Brain microvascular endothelial cell (primary cell): ENCODE measurements around the gene S100B.
"Not testable (repeated sequence)": the region's sequence is repeated elsewhere in the genome, so short reads cannot be mapped to it uniquely, and the experiment has no call there.

Experiments used
- DNase-seq: peaks from one replicate; pipeline ENCODE4 v3.0.0-alpha.2; 2020
- H3K27ac ChIP-seq: fragments of 250-450 bp; sonication (Bioruptor Pico); 2 replicates; pipeline ENCODE4 v1.5.1; 2020; ENCODE audit warnings: mild to moderate bottlenecking, moderate library complexity
- H3K27me3 ChIP-seq: fragments of 250-450 bp; sonication (Bioruptor Pico); replicated peaks from 2 replicates; pipeline ENCODE4 v1.5.1; 2020; ENCODE audit warnings: mild to moderate bottlenecking
- H3K36me3 ChIP-seq: fragments of 250-450 bp; sonication (Bioruptor Pico); replicated peaks from 2 replicates; pipeline ENCODE4 v1.5.1; 2020; ENCODE audit warnings: mild to moderate bottlenecking
- H3K4me3 ChIP-seq: 2 replicates; pipeline ENCODE4 v1.5.1; 2011; ENCODE audit warnings: low read depth, mild to moderate bottlenecking, control low read depth, low read length, moderate library complexity
- in situ Hi-C: cut with HindIII; loops from 2 replicates; pipeline ENCODE4 v1.10.0; 2017; ENCODE audit warnings: low sequenced_read_pairs, low pct_ligation_motif_present
- TF ChIP-seq, protein P1 (sequence below): IDR thresholded peaks from 2 replicates; pipeline ENCODE4 v1.5.1; 2011; ENCODE audit warnings: low read depth, mild to moderate bottlenecking, moderate library complexity, low read length, control low read depth, inconsistent platforms; ENCODE audit errors: missing control alignments

S100B gene

DNA sequence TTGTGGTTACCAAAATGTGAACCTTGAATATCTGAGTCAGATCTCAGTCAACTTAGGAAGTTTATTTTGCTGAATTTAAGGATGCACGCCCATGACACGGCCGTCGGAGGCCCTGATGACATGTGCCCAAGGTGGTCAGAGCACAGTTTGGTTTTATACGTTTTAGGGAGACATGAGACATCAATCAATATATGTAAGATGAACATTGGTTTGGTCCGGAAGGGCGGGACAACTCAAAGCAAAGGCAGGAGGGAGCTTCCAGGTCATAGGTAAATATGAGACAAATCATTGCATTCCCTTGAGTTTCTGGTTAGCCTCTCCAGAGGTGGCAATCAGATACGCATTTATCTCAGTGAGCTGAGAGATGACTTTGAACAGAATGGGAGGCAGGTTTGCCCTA is 29.5 kb upstream of the S100B start:
- peaks cover 4% of the 10 kb centered on the region for H3K36me3 ChIP-seq
- TF ChIP-seq, protein P1, sequence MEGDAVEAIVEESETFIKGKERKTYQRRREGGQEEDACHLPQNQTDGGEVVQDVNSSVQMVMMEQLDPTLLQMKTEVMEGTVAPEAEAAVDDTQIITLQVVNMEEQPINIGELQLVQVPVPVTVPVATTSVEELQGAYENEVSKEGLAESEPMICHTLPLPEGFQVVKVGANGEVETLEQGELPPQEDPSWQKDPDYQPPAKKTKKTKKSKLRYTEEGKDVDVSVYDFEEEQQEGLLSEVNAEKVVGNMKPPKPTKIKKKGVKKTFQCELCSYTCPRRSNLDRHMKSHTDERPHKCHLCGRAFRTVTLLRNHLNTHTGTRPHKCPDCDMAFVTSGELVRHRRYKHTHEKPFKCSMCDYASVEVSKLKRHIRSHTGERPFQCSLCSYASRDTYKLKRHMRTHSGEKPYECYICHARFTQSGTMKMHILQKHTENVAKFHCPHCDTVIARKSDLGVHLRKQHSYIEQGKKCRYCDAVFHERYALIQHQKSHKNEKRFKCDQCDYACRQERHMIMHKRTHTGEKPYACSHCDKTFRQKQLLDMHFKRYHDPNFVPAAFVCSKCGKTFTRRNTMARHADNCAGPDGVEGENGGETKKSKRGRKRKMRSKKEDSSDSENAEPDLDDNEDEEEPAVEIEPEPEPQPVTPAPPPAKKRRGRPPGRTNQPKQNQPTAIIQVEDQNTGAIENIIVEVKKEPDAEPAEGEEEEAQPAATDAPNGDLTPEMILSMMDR = no peak
- H3K27me3 ChIP-seq = no peaks in the 10 kb centered on the region
- DNase-seq = no peak
- H3K4me3 ChIP-seq = no peak overlapping the region
- H3K27ac ChIP-seq = peak overlapping the region; percentile 85
- in situ Hi-C loops = no loop called here

DNA sequence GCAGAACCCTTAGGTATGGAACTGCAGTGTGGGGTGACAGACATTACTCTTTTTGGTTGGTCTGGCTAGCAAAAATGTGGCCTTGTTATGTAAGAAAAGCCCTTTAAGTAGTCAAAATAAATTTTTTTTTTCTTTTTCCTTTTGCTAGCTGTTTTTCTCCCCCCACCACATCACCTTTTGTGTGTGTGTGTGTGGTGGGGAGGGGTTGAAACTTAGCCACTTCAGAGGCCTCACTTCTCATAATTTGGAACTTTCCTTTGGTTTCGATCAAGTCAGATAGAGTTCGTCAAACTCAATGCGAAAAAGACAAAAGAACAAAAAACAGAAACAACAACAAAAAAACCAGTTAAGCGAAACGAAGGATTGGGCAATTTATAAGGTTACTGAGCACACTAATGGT is 28.7 kb upstream of the S100B start:
- DNase-seq = no peak
- Histone ChIP-seq H3K36me3 (peaks cover 4% of the 10 kb centered on the region), H3K27ac (no peak overlapping the region), H3K4me3 (no peak overlapping the region), H3K27me3 (no peaks in the 10 kb centered on the region)
- TF ChIP-seq, protein P1 = no peak
- in situ Hi-C loops = no loop called here

DNA sequence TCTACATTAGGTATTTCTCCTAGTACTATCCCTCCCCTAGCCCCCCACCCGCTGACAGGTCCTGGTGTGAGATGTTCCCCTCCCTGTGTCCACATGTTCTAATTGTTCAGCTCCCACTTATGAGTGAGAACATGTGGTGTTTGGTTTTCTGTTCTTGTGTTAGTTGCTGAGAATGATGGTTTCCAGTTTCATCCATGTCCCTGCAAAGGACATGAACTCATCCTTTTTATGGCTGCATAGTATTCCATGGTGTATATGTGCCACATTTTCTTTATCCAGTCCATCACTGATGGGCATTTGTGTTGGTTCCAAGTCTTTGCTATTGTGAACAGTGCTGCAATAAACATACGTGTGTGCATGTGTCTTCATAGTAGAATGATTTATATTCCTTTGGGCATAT is 26.0 kb upstream of the S100B start:
- H3K36me3 ChIP-seq, in situ Hi-C loops, H3K27ac ChIP-seq, H3K4me3 ChIP-seq, DNase-seq, H3K27me3 ChIP-seq: not testable (repeated sequence)

DNA sequence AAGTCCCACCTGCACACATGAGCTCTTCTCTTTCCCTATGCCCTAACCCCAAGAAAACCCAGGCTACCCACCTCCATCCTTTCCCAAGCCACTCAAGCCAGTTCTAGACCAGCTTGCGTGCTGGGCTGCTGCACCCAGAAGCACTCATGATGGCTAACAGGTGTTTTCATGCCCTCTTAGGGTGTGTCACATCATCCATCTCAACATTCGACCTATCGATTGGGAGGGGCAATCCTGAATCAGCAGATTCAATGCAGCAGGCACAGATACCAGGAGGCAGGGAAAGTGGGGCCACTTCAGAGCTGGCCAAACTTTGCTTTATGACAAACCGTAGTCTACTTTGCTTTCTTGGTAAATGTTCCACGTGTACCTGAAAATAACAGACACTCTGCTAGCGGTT is 24.0 kb upstream of the S100B start:
- no peak for DNase-seq

DNA sequence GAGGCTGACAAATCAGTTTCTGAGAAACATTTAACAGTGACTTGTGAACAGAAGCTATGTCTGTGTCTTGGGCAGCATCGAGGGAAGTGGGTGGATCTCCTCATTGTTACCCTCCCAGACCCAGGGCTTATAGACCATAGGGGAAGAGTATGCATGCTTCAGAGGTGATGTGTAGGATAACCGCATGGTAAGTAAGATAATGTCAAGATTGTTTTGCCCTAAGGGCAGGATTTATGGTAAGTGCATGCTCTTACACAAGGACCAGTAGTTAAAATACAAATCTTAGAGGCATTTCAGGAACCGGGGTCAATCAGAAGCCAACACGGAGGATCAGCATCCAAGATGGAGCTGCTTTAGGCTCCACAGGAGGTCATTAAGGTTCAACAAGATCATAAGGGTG is 22.8 kb upstream of the S100B start:
- TF ChIP-seq, protein P1 = no peak
- H3K27me3 ChIP-seq = no peaks in the 10 kb centered on the region
- no peak overlapping the region for H3K27ac ChIP-seq
- in situ Hi-C loops = no loop called here
- H3K36me3 ChIP-seq = no peaks in the 10 kb centered on the region
- no peak for DNase-seq
- H3K4me3 ChIP-seq = no peak overlapping the region

More for the DNA sequence above, 24.0 kb upstream of the S100B start:
- TF ChIP-seq, protein P1 = no peak
- in situ Hi-C loops = no loop called here
- no peaks in the 10 kb centered on the region for H3K36me3 ChIP-seq
- H3K27ac ChIP-seq = no peak overlapping the region
- no peaks in the 10 kb centered on the region for H3K27me3 ChIP-seq
- H3K4me3 ChIP-seq = no peak overlapping the region

DNA sequence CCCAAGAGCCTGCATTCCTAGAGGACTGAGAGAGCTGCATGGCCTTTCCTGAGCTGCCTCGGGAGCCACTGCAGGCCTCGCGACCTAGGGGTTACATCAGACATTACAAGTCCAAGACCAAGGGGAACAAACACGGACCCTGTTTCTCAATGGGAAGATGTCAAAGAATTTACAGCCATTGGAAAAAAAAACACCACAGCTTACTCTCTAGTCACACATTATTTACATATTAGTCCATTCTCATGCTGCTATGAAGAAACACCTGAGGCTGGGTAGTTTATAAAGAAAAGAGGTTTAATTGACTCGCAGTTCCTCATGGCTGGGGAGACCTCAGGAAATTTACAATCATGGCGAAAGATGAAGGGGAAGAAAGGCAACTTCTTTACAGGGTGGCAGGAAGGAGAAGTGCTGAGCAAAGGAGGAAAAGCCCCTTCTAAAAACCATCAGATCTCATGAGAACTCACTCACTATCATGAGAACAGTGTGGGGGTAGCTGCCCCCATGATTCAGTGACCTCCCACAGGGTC is 22.2 kb upstream of the S100B start:
- H3K27ac ChIP-seq = no peak overlapping the region
- DNase-seq = no peak
- no peak overlapping the region for H3K4me3 ChIP-seq
- H3K36me3 ChIP-seq = no peaks in the 10 kb centered on the region
- no peaks in the 10 kb centered on the region for H3K27me3 ChIP-seq
- in situ Hi-C loops = no loop called here
- TF ChIP-seq, protein P1 = no peak
